ENCODE measurements around the gene TXNDC2. TPM values are rescaled to one million over a fixed set of nuclear protein-coding genes. Genes with fewer than 3 reads are reported as not detected.

Gene TXNDC2
- total and polyA plus RNA-seq, 9 of the 15 experiments (the other 6 are each of a cell fraction or from before 2014, with no cell fraction given), result 1.2 to 4.9 (median 2.3) TPM

- TF ChIP-seq, protein P1, sequence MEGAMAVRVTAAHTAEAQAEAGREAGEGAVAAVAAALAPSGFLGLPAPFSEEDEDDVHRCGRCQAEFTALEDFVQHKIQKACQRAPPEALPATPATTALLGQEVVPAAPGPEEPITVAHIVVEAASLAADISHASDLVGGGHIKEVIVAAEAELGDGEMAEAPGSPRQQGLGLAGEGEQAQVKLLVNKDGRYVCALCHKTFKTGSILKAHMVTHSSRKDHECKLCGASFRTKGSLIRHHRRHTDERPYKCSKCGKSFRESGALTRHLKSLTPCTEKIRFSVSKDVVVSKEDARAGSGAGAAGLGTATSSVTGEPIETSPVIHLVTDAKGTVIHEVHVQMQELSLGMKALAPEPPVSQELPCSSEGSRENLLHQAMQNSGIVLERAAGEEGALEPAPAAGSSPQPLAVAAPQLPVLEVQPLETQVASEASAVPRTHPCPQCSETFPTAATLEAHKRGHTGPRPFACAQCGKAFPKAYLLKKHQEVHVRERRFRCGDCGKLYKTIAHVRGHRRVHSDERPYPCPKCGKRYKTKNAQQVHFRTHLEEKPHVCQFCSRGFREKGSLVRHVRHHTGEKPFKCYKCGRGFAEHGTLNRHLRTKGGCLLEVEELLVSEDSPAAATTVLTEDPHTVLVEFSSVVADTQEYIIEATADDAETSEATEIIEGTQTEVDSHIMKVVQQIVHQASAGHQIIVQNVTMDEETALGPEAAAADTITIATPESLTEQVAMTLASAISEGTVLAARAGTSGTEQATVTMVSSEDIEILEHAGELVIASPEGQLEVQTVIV (CRISPR knock-in tag; IDR thresholded peaks at IDR 0.05; ENCODE audit: borderline replicate concordance), result no peak
- no peak for TF ChIP-seq ZNF143 (CRISPR knock-in tag; IDR thresholded peaks at IDR 0.05)
- TF ChIP-seq ZSCAN29 (IDR thresholded peaks at IDR 0.05), result no peak
- TF ChIP-seq ZBTB33 (CRISPR knock-in tag; IDR thresholded peaks at IDR 0.05), result no peak
- TF ChIP-seq ZNF184 (CRISPR knock-in tag; IDR thresholded peaks at IDR 0.05), result no peak
- TF ChIP-seq, protein P2, sequence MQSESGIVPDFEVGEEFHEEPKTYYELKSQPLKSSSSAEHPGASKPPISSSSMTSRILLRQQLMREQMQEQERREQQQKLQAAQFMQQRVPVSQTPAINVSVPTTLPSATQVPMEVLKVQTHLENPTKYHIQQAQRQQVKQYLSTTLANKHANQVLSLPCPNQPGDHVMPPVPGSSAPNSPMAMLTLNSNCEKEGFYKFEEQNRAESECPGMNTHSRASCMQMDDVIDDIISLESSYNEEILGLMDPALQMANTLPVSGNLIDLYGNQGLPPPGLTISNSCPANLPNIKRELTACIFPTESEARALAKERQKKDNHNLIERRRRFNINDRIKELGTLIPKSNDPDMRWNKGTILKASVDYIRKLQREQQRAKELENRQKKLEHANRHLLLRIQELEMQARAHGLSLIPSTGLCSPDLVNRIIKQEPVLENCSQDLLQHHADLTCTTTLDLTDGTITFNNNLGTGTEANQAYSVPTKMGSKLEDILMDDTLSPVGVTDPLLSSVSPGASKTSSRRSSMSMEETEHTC (IDR thresholded peaks at IDR 0.05), result no peak
- TF ChIP-seq CBX1 (IDR thresholded peaks at IDR 0.05; ENCODE audit: low read depth), result no peak
- no peak for TF ChIP-seq MCM7 (IDR thresholded peaks at IDR 0.05)
- no peak for TF ChIP-seq ZKSCAN1 (IDR thresholded peaks at IDR 0.05; ENCODE audit: low read depth, low read length)
- TF ChIP-seq PHF20 (IDR thresholded peaks at IDR 0.05; ENCODE audit: partially characterized antibody), result no peak
- no peak for TF ChIP-seq ZNF444 (CRISPR knock-in tag; IDR thresholded peaks at IDR 0.05)
- TF ChIP-seq BDP1 (IDR thresholded peaks at IDR 0.05; ENCODE audit: insufficient read depth, insufficient read length), result no peak
- TF ChIP-seq, protein P3, sequence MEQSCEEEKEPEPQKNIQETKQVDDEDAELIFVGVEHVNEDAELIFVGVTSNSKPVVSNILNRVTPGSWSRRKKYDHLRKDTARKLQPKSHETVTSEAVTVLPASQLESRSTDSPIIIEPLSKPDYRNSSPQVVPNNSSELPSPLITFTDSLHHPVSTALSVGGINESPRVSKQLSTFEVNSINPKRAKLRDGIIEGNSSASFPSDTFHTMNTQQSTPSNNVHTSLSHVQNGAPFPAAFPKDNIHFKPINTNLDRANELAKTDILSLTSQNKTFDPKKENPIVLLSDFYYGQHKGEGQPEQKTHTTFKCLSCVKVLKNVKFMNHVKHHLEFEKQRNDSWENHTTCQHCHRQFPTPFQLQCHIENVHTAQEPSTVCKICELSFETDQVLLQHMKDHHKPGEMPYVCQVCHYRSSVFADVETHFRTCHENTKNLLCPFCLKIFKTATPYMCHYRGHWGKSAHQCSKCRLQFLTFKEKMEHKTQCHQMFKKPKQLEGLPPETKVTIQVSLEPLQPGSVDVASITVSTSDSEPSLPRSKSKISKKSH (CRISPR knock-in tag; IDR thresholded peaks at IDR 0.05), result 0 out of 2 replicates have a peak, but pooled peaks have one; percentile 8
- TF ChIP-seq GATAD2A (IDR thresholded peaks at IDR 0.05), result no peak
- no peak for TF ChIP-seq ZMIZ1 (IDR thresholded peaks at IDR 0.05; ENCODE audit: low read depth in 2 of 2, low read length in 2 of 2)
- no peak for TF ChIP-seq ZNF511 (CRISPR knock-in tag; IDR thresholded peaks at IDR 0.05)
- peak; percentile 45 for TF ChIP-seq MAFF (IDR thresholded peaks at IDR 0.05; ENCODE audit: low read length)
Measured at GRCh38 chr18:9915291-9916076, 29.7 kb downstream of the TXNDC2 start (continued).

Measured in K562 (cell line).